H1 (cell line): Measurements from ENCODE around the gene NFKBIL1. TPM values are rescaled to one million over a fixed set of nuclear protein-coding genes. Genes with fewer than 3 reads are reported as not detected.

Experiments used
- ATF2 ChIP-seq: IDR thresholded peaks from 2 replicates; pipeline ENCODE4 v1.6.1; 2012; ENCODE audit warnings: low read length, inconsistent platforms
- CHD7 ChIP-seq: fragments of 300-600 bp; sonication (generic); IDR thresholded peaks from 2 replicates; pipeline ENCODE4 v1.7.1; 2012; ENCODE audit warnings: low read length, moderate library complexity, mild to moderate bottlenecking, inconsistent platforms; ENCODE audit not compliant: insufficient replicate concordance
- E2F6 ChIP-seq: IDR thresholded peaks from 2 replicates; pipeline ENCODE4 v1.6.1; 2012; ENCODE audit warnings: inconsistent platforms
- NANOG ChIP-seq: IDR thresholded peaks from 2 replicates; pipeline ENCODE4 v1.6.1; 2011; ENCODE audit warnings: low read length, low read depth, mild to moderate bottlenecking, inconsistent platforms; ENCODE audit not compliant: insufficient read depth, poor library complexity, severe bottlenecking
- NRF1 ChIP-seq: IDR thresholded peaks from 2 replicates; pipeline ENCODE4 v1.6.1; 2011; ENCODE audit warnings: mild to moderate bottlenecking, low read depth, low read length, improper control_type of control experiment
- RAD21 ChIP-seq, 2 experiments: IDR thresholded peaks in 1 of 2; conservative IDR thresholded peaks in 1 of 2; 2 replicates each; pipeline ENCODE4 v1.6.1; 2011; ENCODE audit warnings: low read depth in 2 of 2, low read length in 2 of 2, improper control_type of control experiment in 1 of 2, inconsistent platforms in 1 of 2, mild to moderate bottlenecking in 1 of 2, moderate library complexity in 1 of 2
- SP4 ChIP-seq: IDR thresholded peaks from 2 replicates; pipeline ENCODE4 v1.6.1; 2012; ENCODE audit warnings: low read length, inconsistent platforms
- TCF12 ChIP-seq: IDR thresholded peaks from 2 replicates; pipeline ENCODE4 v1.6.1; 2011; ENCODE audit warnings: low read depth, mild to moderate bottlenecking, low read length
- polyA plus RNA-seq, 7 experiments: library from polyadenylated mRNA; depleted of rRNA in 3 of 7; stranded (reverse) in 5 of 7; unstranded in 2 of 7; fragments of >200 nt in 5 of 7; fragments of 200-250 nt in 2 of 7; gene quantifications; 1 replicate in 5 of 7; 2 replicates in 1 of 7; 4 replicates in 1 of 7; pipeline versions ENCODE4 v1.2.1 to v1.2.3, GENCODE V29; 2011 to 2013; ENCODE audit warnings: missing spikeins in 2 of 7, mixed read lengths in 2 of 7
- total RNA-seq: library from RNA; stranded (reverse); fragmentation: NEBNext Ultra II Directional; extraction: Animal tissue kit (Norgen Biotek cat#: 25700); gene quantifications from 2 replicates; pipeline ENCODE4 v1.2.1, GENCODE V29; 2021

NFKBIL1 gene
- total and polyA plus RNA-seq, 2 of the 8 experiments (the other 6 are each of a cell fraction or from before 2014, with no cell fraction given): 7.5 to 11.2 TPM

GRCh38 chr6:31548544-31548873 lies 1.1 kb downstream of the NFKBIL1 start (continued):
- no peak for TF ChIP-seq CHD7
- TF ChIP-seq ATF2: no peak
- TF ChIP-seq TCF12: no peak
- TF ChIP-seq E2F6: no peak
- no peak for TF ChIP-seq NRF1
- no peak for TF ChIP-seq RAD21 (IDR thresholded peaks at IDR 0.05 in 1 of 2, conservative IDR thresholded peaks at IDR 0.05 in 1 of 2; ENCODE audit: low read depth in 2 of 2, low read length in 2 of 2)
- TF ChIP-seq SP4: no peak
- TF ChIP-seq NANOG: no peak
